ENCODE results near the gene VEPH1. TPM values are rescaled to one million over a fixed set of nuclear protein-coding genes. Genes with fewer than 3 reads are reported as not detected.
A peak's percentile ranks its signal among the peaks of the same experiment; 100 is the strongest.

Gene VEPH1
- total RNA-seq, 1 experiment from 2014 or later: 0.51 TPM

GRCh38 chr3:157542711-157543500 is 39.7 kb upstream of the VEPH1 start:
- Histone ChIP-seq H3K27me3 (ENCODE audit: control insufficient read depth, insufficient read depth, low read length) (peaks cover 17% of the 10 kb centered on the region; the same call in 1 of the 2 replicates), H3K36me3 (ENCODE audit: control insufficient read depth, insufficient read depth, low read length) (no peaks in the 10 kb centered on the region), H3K4me1 (ENCODE audit: control insufficient read depth, insufficient read depth, low read length) (no peaks in the 10 kb centered on the region), H3K9me3 (ENCODE audit: control insufficient read depth, insufficient read depth, low read depth, low read length) (no peaks in the 10 kb centered on the region; the same call in 1 of the 2 replicates), H3K4me3 (ENCODE audit: low read depth in 2 of 2, low read length in 2 of 2) (peak overlapping the region; percentile 43 to 63), H3K27ac (ENCODE audit: low read length) (no peak overlapping the region)
- TF ChIP-seq POLR2AphosphoS5 (IDR thresholded peaks at IDR 0.05; ENCODE audit: low read depth, low read length) (no peak), TCF7L2 (IDR thresholded peaks at IDR 0.05; ENCODE audit: low read depth, low read length) (no peak), REST (IDR thresholded peaks at IDR 0.05; ENCODE audit: insufficient read depth in 1 of 2, low read depth in 2 of 2, low read length in 1 of 2) (no peak), CTCF (IDR thresholded peaks at IDR 0.05) (peak; percentile 77)
- intact Hi-C loops (cut with micrococcal nuclease; ENCODE audit: unreplicated experiment): no loop called here
- ATAC-seq: peak; percentile 92
- DNase-seq (ENCODE audit: low read depth, low spot score): no peak
- in situ Hi-C loops (cut with HindIII; ENCODE audit: low pct_unique_long_range_greater_than_20kb, low sequenced_read_pairs): no loop called here
- no TSS peak for BruUV-seq (replicated peaks)
- ChIA-PET POLR2A (no interaction called here), CTCF (interaction anchor here (1.3 kb wide), 1 partner anchor 11 kb away, joined by 3 read pairs; no protein-coding TSS in a partner anchor)

GRCh38 chr3:157541506-157542236 is 38.5 kb upstream of the VEPH1 start:
- in situ Hi-C loops (cut with HindIII; ENCODE audit: low pct_unique_long_range_greater_than_20kb, low sequenced_read_pairs): no loop called here

More at GRCh38 chr3:157541506-157542236, 38.5 kb upstream of the VEPH1 start:
- Histone ChIP-seq H3K9me3 (ENCODE audit: control insufficient read depth, insufficient read depth, low read depth, low read length) (no peaks in the 10 kb centered on the region; the same call in 1 of the 2 replicates), H3K4me1 (ENCODE audit: control insufficient read depth, insufficient read depth, low read length) (no peaks in the 10 kb centered on the region), H3K27ac (ENCODE audit: low read length) (no peak overlapping the region), H3K36me3 (ENCODE audit: control insufficient read depth, insufficient read depth, low read length) (no peaks in the 10 kb centered on the region), H3K4me3 (ENCODE audit: low read depth in 2 of 2, low read length in 2 of 2) (no peak overlapping the region), H3K27me3 (ENCODE audit: control insufficient read depth, insufficient read depth, low read length) (peaks cover 17% of the 10 kb centered on the region; the same call in 1 of the 2 replicates)
- ATAC-seq: no peak
- POLR2A ChIA-PET: no interaction called here
- no TSS peak for BruUV-seq (replicated peaks)
- CTCF ChIA-PET: interaction anchor here (1.3 kb wide), 1 partner anchor 9 kb away, joined by 3 read pairs; no protein-coding TSS in a partner anchor
- no peak for DNase-seq (ENCODE audit: low read depth, low spot score)
- intact Hi-C loops (cut with micrococcal nuclease; ENCODE audit: unreplicated experiment): no loop called here
- TF ChIP-seq TCF7L2 (IDR thresholded peaks at IDR 0.05; ENCODE audit: low read depth, low read length): no peak
- no peak for TF ChIP-seq SIN3A (IDR thresholded peaks at IDR 0.05; ENCODE audit: borderline replicate concordance, insufficient read depth, low read depth, low read length)
- TF ChIP-seq REST (IDR thresholded peaks at IDR 0.05; ENCODE audit: insufficient read depth in 1 of 2, low read depth in 2 of 2, low read length in 1 of 2): no peak
- TF ChIP-seq POLR2AphosphoS5 (IDR thresholded peaks at IDR 0.05; ENCODE audit: low read depth, low read length): no peak
- TF ChIP-seq CTCF (IDR thresholded peaks at IDR 0.05): no peak
